HG03457 (cell line): Measurements from ENCODE around the gene TCF12.
A peak's percentile ranks its signal among the peaks of the same experiment; 100 is the strongest.
"Not testable (repeated sequence)": the region's sequence is repeated elsewhere in the genome, so short reads cannot be mapped to it uniquely, and the experiment has no call there.

ENCODE experiments used
- ATAC-seq: cut with Tn5 transposase; IDR thresholded peaks from one replicate; pipeline ENCODE4 v1.9.1; 2021; ENCODE audit warnings: moderate number of reproducible peaks; ENCODE audit not compliant: unreplicated experiment

The TCF12 gene

GRCh38 chr15:56915888-56916287 lies 2.6 kb upstream of the TCF12 start:
- no peak for ATAC-seq

- no peak for ATAC-seq
Measured at GRCh38 chr15:56916825-56917477, 1.5 kb upstream of the TCF12 start.

- no peak for ATAC-seq
Measured at GRCh38 chr15:56917652-56918045, 795 bp upstream of the TCF12 start.

- ATAC-seq = peak; percentile 24
Measured at GRCh38 chr15:56919031-56919608, 676 bp downstream of the TCF12 start.

- no peak for ATAC-seq
Measured at GRCh38 chr15:56919609-56920366, 1.3 kb downstream of the TCF12 start.

GRCh38 chr15:56920367-56920627 lies 1.9 kb downstream of the TCF12 start:
- no peak for ATAC-seq

- no peak for ATAC-seq
Measured at GRCh38 chr15:56923174-56923591, 4.7 kb downstream of the TCF12 start.

- ATAC-seq = no peak
Measured at GRCh38 chr15:56927816-56928215, 9.4 kb downstream of the TCF12 start.

GRCh38 chr15:56929399-56929798 lies 11.0 kb downstream of the TCF12 start:
- no peak for ATAC-seq

- ATAC-seq = no peak
Measured at GRCh38 chr15:56929933-56930332, 11.5 kb downstream of the TCF12 start.

- ATAC-seq = no peak
Measured at GRCh38 chr15:56930669-56931313, 12.3 kb downstream of the TCF12 start.

GRCh38 chr15:56931639-56932508 lies 13.4 kb downstream of the TCF12 start:
- no peak for ATAC-seq

GRCh38 chr15:56932509-56932868 lies 14.0 kb downstream of the TCF12 start:
- not testable (repeated sequence) for ATAC-seq

GRCh38 chr15:56933410-56933809 lies 15.0 kb downstream of the TCF12 start:
- no peak for ATAC-seq

- no peak for ATAC-seq
Measured at GRCh38 chr15:56933811-56934210, 15.4 kb downstream of the TCF12 start.

GRCh38 chr15:56934269-56934668 lies 15.8 kb downstream of the TCF12 start:
- ATAC-seq = no peak

- no peak for ATAC-seq
Measured at GRCh38 chr15:56936929-56937328, 18.5 kb downstream of the TCF12 start.

GRCh38 chr15:56939257-56939656 lies 20.8 kb downstream of the TCF12 start:
- no peak for ATAC-seq

GRCh38 chr15:56940388-56940787 lies 21.9 kb downstream of the TCF12 start:
- ATAC-seq = no peak

- ATAC-seq = no peak
Measured at GRCh38 chr15:56942118-56942517, 23.7 kb downstream of the TCF12 start.

- no peak for ATAC-seq
Measured at GRCh38 chr15:56943403-56943802, 25.0 kb downstream of the TCF12 start.
